ENCODE data around the gene SVIP. TPM values are rescaled to one million over a fixed set of nuclear protein-coding genes. Genes with fewer than 3 reads are reported as not detected.

Gene SVIP, protein sequence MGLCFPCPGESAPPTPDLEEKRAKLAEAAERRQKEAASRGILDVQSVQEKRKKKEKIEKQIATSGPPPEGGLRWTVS
- polyA plus RNA-seq (2012; ENCODE audit: insufficient read depth, insufficient read length, low read depth) = 7.0 TPM

- Histone ChIP-seq H3K4me3 (ENCODE audit: low read depth, low read length) (peak within 1 kb of the TSS; percentile 80), H3K27me3 (no peaks in the 10 kb centered on the region), H3K4me1 (no peaks in the 10 kb centered on the region), H3K36me3 (no peaks in the 10 kb centered on the region), H3K9me3 (no peaks in the 10 kb centered on the region)
- TF ChIP-seq, protein P1, sequence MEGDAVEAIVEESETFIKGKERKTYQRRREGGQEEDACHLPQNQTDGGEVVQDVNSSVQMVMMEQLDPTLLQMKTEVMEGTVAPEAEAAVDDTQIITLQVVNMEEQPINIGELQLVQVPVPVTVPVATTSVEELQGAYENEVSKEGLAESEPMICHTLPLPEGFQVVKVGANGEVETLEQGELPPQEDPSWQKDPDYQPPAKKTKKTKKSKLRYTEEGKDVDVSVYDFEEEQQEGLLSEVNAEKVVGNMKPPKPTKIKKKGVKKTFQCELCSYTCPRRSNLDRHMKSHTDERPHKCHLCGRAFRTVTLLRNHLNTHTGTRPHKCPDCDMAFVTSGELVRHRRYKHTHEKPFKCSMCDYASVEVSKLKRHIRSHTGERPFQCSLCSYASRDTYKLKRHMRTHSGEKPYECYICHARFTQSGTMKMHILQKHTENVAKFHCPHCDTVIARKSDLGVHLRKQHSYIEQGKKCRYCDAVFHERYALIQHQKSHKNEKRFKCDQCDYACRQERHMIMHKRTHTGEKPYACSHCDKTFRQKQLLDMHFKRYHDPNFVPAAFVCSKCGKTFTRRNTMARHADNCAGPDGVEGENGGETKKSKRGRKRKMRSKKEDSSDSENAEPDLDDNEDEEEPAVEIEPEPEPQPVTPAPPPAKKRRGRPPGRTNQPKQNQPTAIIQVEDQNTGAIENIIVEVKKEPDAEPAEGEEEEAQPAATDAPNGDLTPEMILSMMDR (IDR thresholded peaks at IDR 0.05; ENCODE audit: low read depth, low read length) = peak; percentile 49
- peak; percentile 94 for DNase-seq
Measured at GRCh38 chr11:22829231-22830081, at the start of gene SVIP. SVIP (minus strand) TSS chr11:22829801; CDS start chr11:22829748, 53 bp downstream.

DNA sequence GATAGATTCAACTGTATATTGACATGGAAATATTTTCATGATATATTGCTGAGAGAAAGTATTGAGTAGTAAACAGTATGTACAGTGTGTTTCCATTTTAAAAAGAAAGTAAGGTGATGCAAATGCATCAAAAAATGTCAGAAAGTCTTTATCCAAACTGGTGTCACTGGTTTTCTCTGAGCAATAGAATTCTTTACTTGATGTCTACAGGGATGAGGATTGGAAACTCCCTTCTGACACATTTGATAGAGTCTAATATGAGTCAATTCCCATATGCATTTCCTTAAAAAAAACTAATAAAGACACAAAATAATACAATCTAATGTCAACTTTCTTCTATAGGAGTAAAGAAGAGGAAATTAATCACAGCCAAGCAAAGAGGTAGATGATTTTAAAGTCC is 49.0 kb upstream of the SVIP start:
- Histone ChIP-seq H3K27me3 (no peaks in the 10 kb centered on the region), H3K4me1 (no peaks in the 10 kb centered on the region), H3K4me3 (ENCODE audit: low read depth, low read length) (no peak overlapping the region), H3K36me3 (no peaks in the 10 kb centered on the region), H3K9me3 (no peaks in the 10 kb centered on the region)
- no peak for DNase-seq
- TF ChIP-seq, protein P1 (IDR thresholded peaks at IDR 0.05; ENCODE audit: low read depth, low read length) = no peak

DNA sequence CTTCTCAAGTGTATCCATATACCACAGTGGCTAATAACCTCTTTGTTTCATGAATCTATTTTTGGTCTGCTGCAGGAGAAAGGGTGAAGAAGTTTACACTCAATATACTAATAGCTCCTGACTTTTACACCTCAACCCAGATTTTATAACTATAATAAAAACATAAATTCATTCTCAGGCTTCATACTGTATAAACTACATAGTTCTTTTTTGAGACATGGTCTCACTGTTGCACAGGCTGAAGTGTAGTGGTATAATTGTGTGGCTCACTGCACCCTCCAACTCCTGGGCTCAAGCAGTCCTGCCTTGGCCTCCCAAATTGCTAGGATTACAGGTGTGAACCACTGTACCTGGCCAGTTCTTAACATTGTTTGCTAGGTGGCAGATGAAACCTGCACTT is 48.4 kb upstream of the SVIP start:
- no peak overlapping the region for H3K4me3 ChIP-seq (ENCODE audit: low read depth, low read length)
- no peaks in the 10 kb centered on the region for H3K27me3 ChIP-seq
- no peaks in the 10 kb centered on the region for H3K4me1 ChIP-seq
- H3K36me3 ChIP-seq = no peaks in the 10 kb centered on the region
- no peak for DNase-seq
- TF ChIP-seq, protein P1 (IDR thresholded peaks at IDR 0.05; ENCODE audit: low read depth, low read length) = no peak
- no peaks in the 10 kb centered on the region for H3K9me3 ChIP-seq

- DNase-seq = peak; percentile 60
- no peaks in the 10 kb centered on the region for H3K9me3 ChIP-seq
- H3K4me3 ChIP-seq (ENCODE audit: low read depth, low read length) = no peak overlapping the region
- no peaks in the 10 kb centered on the region for H3K4me1 ChIP-seq
- no peaks in the 10 kb centered on the region for H3K36me3 ChIP-seq
- TF ChIP-seq, protein P1 (IDR thresholded peaks at IDR 0.05; ENCODE audit: low read depth, low read length) = peak; percentile 62
- no peaks in the 10 kb centered on the region for H3K27me3 ChIP-seq
Measured at GRCh38 chr11:22875869-22876473, 46.4 kb upstream of the SVIP start.

GRCh38 chr11:22869325-22869724 is 39.7 kb upstream of the SVIP start:
- Histone ChIP-seq H3K4me3 (ENCODE audit: low read depth, low read length) (no peak overlapping the region), H3K4me1 (no peaks in the 10 kb centered on the region), H3K9me3 (no peaks in the 10 kb centered on the region), H3K27me3 (no peaks in the 10 kb centered on the region), H3K36me3 (no peaks in the 10 kb centered on the region)
- DNase-seq = no peak
- TF ChIP-seq, protein P1 (IDR thresholded peaks at IDR 0.05; ENCODE audit: low read depth, low read length) = no peak

- DNase-seq = no peak
- Histone ChIP-seq H3K4me3 (ENCODE audit: low read depth, low read length) (no peak within 1 kb of the TSS), H3K4me1 (no peaks in the 10 kb centered on the region), H3K9me3 (no peaks in the 10 kb centered on the region), H3K36me3 (no peaks in the 10 kb centered on the region), H3K27me3 (no peaks in the 10 kb centered on the region)
- TF ChIP-seq, protein P1 (IDR thresholded peaks at IDR 0.05; ENCODE audit: low read depth, low read length) = no peak
Measured at GRCh38 chr11:22860241-22860640, 30.6 kb upstream of the SVIP start, which contains the start of gene CCDC179. CCDC179 (minus strand) TSS chr11:22860474; CDS start chr11:22860421, 53 bp downstream.

Data from BE2C (cell line).